IMR-90 (cell line): Measurements from ENCODE around the gene EHD4. TPM values are rescaled to one million over a fixed set of nuclear protein-coding genes. Genes with fewer than 3 reads are reported as not detected.

ENCODE experiments used
- ATAC-seq: fragments of 200-7000 bp; cut with Tn5 transposase; 2 replicates; pipeline ENCODE4 v1.9.1; 2020; ENCODE audit warnings: low read depth, mild to moderate bottlenecking, moderate library complexity
- BruUV-seq: library from RNA; stranded (reverse); fragments of 400-500 nt; replicated peaks from 2 replicates; lab custom pipeline; 2021; lab: Mats Ljungman, UMichigan
- CTCF ChIA-PET: fragments of 300-600 bp; formaldehyde crosslinking; extraction: SDS; loops from one replicate; lab custom pipeline; 2021; ENCODE audit warnings: antibody characterized with exemption; lab: Yijun Ruan, JAX
- POLR2A ChIA-PET: fragments of 300-600 bp; sonication (Branson Sonifier 250); formaldehyde crosslinking; loops from one replicate; lab custom pipeline; 2022; ENCODE audit warnings: antibody characterized with exemption; ENCODE audit not compliant: unreplicated experiment; lab: Charles Lee
- DNase-seq: peaks from one replicate; pipeline ENCODE4 v3.0.0; 2013
- H2AFZ ChIP-seq: replicated peaks from 2 replicates; pipeline ENCODE3; 2013; ENCODE audit warnings: low read length, mild to moderate bottlenecking; ENCODE audit not compliant: poor library complexity
- H2AK5ac ChIP-seq: 2 replicates; pipeline ENCODE4 v1.6.1; 2013; ENCODE audit warnings: low read depth, low read length, inconsistent platforms
- H2AK9ac ChIP-seq: replicated peaks from 2 replicates; pipeline ENCODE3; 2013; ENCODE audit warnings: mild to moderate bottlenecking, low read depth, low read length, moderate library complexity; ENCODE audit not compliant: poor library complexity
- H2BK120ac ChIP-seq: 2 replicates; pipeline ENCODE4 v1.6.1; 2013; ENCODE audit warnings: low read depth, low read length, inconsistent platforms
- H2BK15ac ChIP-seq: 3 replicates; pipeline ENCODE4 v1.6.1; 2013; ENCODE audit warnings: low read depth, low read length, inconsistent platforms
- H2BK20ac ChIP-seq: 2 replicates; pipeline ENCODE4 v1.6.1; 2013; ENCODE audit warnings: low read depth, mild to moderate bottlenecking, inconsistent platforms, low read length, moderate library complexity
- H2BK5ac ChIP-seq: 2 replicates; pipeline ENCODE4 v1.6.1; 2013; ENCODE audit warnings: mild to moderate bottlenecking, low read depth, low read length, inconsistent platforms; ENCODE audit not compliant: poor library complexity, severe bottlenecking
- H3K14ac ChIP-seq: replicated peaks from 2 replicates; pipeline ENCODE4 v1.6.1; 2013; ENCODE audit warnings: low read depth, low read length, inconsistent platforms
- H3K18ac ChIP-seq: 2 replicates; pipeline ENCODE4 v1.6.1; 2013; ENCODE audit warnings: low read depth, low read length, control low read depth
- H3K23ac ChIP-seq: 2 replicates; pipeline ENCODE4 v1.6.1; 2013; ENCODE audit warnings: low read depth, low read length, inconsistent platforms
- H3K27ac ChIP-seq: 2 replicates; pipeline ENCODE4 v1.5.1; 2013; ENCODE audit warnings: mild to moderate bottlenecking, control low read depth, low read length; ENCODE audit not compliant: insufficient read depth
- H3K27me3 ChIP-seq: 2 replicates; pipeline ENCODE4 v1.6.1; 2013; ENCODE audit warnings: low read length; ENCODE audit not compliant: control insufficient read depth, insufficient read depth
- H3K36me3 ChIP-seq: 2 replicates; pipeline ENCODE4 v1.6.1; 2013; ENCODE audit warnings: low read length, mixed read lengths; ENCODE audit not compliant: control insufficient read depth, insufficient read depth
- H3K4ac ChIP-seq: 2 replicates; pipeline ENCODE4 v1.6.1; 2013; ENCODE audit warnings: low read depth, low read length, inconsistent platforms
- H3K4me1 ChIP-seq: 2 replicates; pipeline ENCODE4 v1.6.1; 2013; ENCODE audit warnings: low read length, mixed read lengths; ENCODE audit not compliant: control insufficient read depth, insufficient read depth
- H3K4me2 ChIP-seq: 2 replicates; pipeline ENCODE4 v1.6.1; 2013; ENCODE audit warnings: low read depth, mild to moderate bottlenecking, control low read depth, low read length, moderate library complexity
- H3K4me3 ChIP-seq: 2 replicates; pipeline ENCODE4 v1.5.1; 2013; ENCODE audit warnings: low read depth, mild to moderate bottlenecking, control low read depth, low read length, moderate library complexity; ENCODE audit not compliant: insufficient read depth
- H3K56ac ChIP-seq: 2 replicates; pipeline ENCODE4 v1.6.1; 2013; ENCODE audit warnings: low read length, inconsistent platforms; ENCODE audit not compliant: insufficient read depth; ENCODE audit errors: extremely low read depth
- H3K79me1 ChIP-seq, 2 experiments: 2 replicates each; pipeline ENCODE4 v1.6.1; 2013; ENCODE audit warnings: low read length in 2 of 2, inconsistent platforms in 1 of 2, low read depth in 1 of 2
- H3K9ac ChIP-seq: 2 replicates; pipeline ENCODE4 v1.6.1; 2013; ENCODE audit warnings: low read depth, low read length, control low read depth
- H3K9me1 ChIP-seq: 2 replicates; pipeline ENCODE4 v1.6.1; 2013; ENCODE audit warnings: low read length, inconsistent platforms; ENCODE audit not compliant: insufficient read depth
- H3K9me3 ChIP-seq: 2 replicates; pipeline ENCODE4 v1.6.1; 2013; ENCODE audit warnings: low read length; ENCODE audit not compliant: control insufficient read depth, insufficient read depth
- H4K20me1 ChIP-seq: 2 replicates; pipeline ENCODE4 v1.6.1; 2013; ENCODE audit warnings: low read length, inconsistent platforms; ENCODE audit not compliant: insufficient read depth
- H4K5ac ChIP-seq: 2 replicates; pipeline ENCODE4 v1.6.1; 2013; ENCODE audit warnings: mild to moderate bottlenecking, low read depth, low read length, control low read depth
- H4K8ac ChIP-seq, 2 experiments: 2 replicates each; pipeline ENCODE4 v1.6.1; 2013; ENCODE audit warnings: low read depth in 2 of 2, low read length in 2 of 2, control low read depth in 1 of 2, inconsistent platforms in 1 of 2
- H4K91ac ChIP-seq: 2 replicates; pipeline ENCODE4 v1.6.1; 2013; ENCODE audit warnings: low read depth, low read length, inconsistent platforms; ENCODE audit not compliant: insufficient read depth
- CHD1 ChIP-seq: IDR thresholded peaks from 2 replicates; pipeline ENCODE4 v1.6.1; 2012; ENCODE audit warnings: low read depth, low read length, improper control_type of control experiment
- MAZ ChIP-seq: IDR thresholded peaks from 2 replicates; pipeline ENCODE4 v1.6.1; 2012; ENCODE audit warnings: low read depth, mild to moderate bottlenecking, low read length, improper control_type of control experiment, moderate library complexity, borderline replicate concordance
- WGBS, 2 experiments: methylation state at CpG; one replicate each; pipeline versions ENCODE4 v1.1.5 to v1.1.7; 2013; ENCODE audit warnings: missing lambda C conversion rate in 2 of 2; ENCODE audit not compliant: insufficient read length in 1 of 2; ENCODE audit errors: extremely low coverage in 2 of 2; 5-methylcytosine and 5-hydroxymethylcytosine counted together
- dilution Hi-C: fragments of 300-500 bp; cut with HindIII; formaldehyde crosslinking; loops from one replicate; pipeline ENCODE4 v1.14.3; 2018; ENCODE audit warnings: low sequenced_read_pairs; ENCODE audit not compliant: unreplicated experiment
- in situ Hi-C: fragments of 300-500 bp; cut with MboI; formaldehyde crosslinking; loops from 3 replicates; pipeline ENCODE4 v1.14.3; 2019; ENCODE audit warnings: low sequenced_read_pairs, inconsistent platforms, mixed read lengths
- intact Hi-C: fragments of 100-400 bp; cut with micrococcal nuclease; formaldehyde crosslinking; loops from 2 replicates; pipeline ENCODE4 v1.10.0; 2022
- polyA plus RNA-seq, 3 experiments: library from polyadenylated mRNA; depleted of rRNA; stranded (reverse); fragments of >200 nt; gene quantifications; 2 replicates each; pipeline ENCODE4 v1.2.3, GENCODE V29; 2012; ENCODE audit warnings: low replicate concordance in 1 of 3
- total RNA-seq: library from RNA; depleted of rRNA; stranded (reverse); fragments of >200 nt; gene quantifications from 2 replicates; pipeline ENCODE4 v1.2.3, GENCODE V29; 2012

The EHD4 gene
- total and polyA plus RNA-seq, 2 of the 4 experiments (the other 2 are of a cell fraction) = 21.0 to 29.0 TPM

GRCh38 chr15:41971895-41972252, 483 bp downstream of the EHD4 start:
- Histone ChIP-seq H2AK9ac (peak overlapping the region; percentile 66), H2BK5ac (peak overlapping the region; percentile 68), H3K23ac (peak overlapping the region; percentile 43; the same call in 1 of the 2 replicates), H2BK120ac (no peak overlapping the region; the same call in 1 of the 2 replicates), H3K9me3 (no peaks in the 10 kb centered on the region), H2AFZ (peak overlapping the region; percentile 93), H3K4me1 (peaks cover 6% of the 10 kb centered on the region), H3K4me3 (peak overlapping the region; percentile 96), H2BK20ac (no peak overlapping the region), H3K18ac (peak overlapping the region; percentile 33; the same call in 1 of the 2 replicates), H3K4ac (peak overlapping the region; percentile 9), H3K9ac (peak overlapping the region; percentile 83), H2BK15ac (no peak overlapping the region), H3K27me3 (no peaks in the 10 kb centered on the region), H3K56ac (no peak overlapping the region; the same call in 1 of the 2 replicates), H4K91ac (peak overlapping the region; percentile 38; the same call in 1 of the 2 replicates), H3K36me3 (no peaks in the 10 kb centered on the region), H3K9me1 (peaks cover 6% of the 10 kb centered on the region), H4K8ac (peak overlapping the region; percentile 43 to 83; a peak in 2 of 4 replicates), H4K20me1 (peaks cover 11% of the 10 kb centered on the region; the same call in 1 of the 2 replicates), H3K14ac (peak overlapping the region; percentile 63), H3K4me2 (peak overlapping the region; percentile 94), H2AK5ac (peak overlapping the region; percentile 74; the same call in 1 of the 2 replicates), H3K79me1 (peaks cover 28 to 45% of the 10 kb centered on the region in 2 experiments), H3K27ac (peak overlapping the region; percentile 65), H4K5ac (peak overlapping the region; percentile 19; the same call in 1 of the 2 replicates)
- TF ChIP-seq CHD1 = no peak
- TF ChIP-seq MAZ = 0 out of 2 replicates have a peak, but pooled peaks have one; percentile 2
- ATAC-seq (peak; percentile 31), DNase-seq (no peak)
- BruUV-seq = no TSS peak
- ChIA-PET POLR2A (interaction anchor here (0.6 kb wide), 1 partner anchor 428 kb away, joined by 9 read pairs; the partner anchor contains the start of gene RPAP1), CTCF (interaction anchor here (1.0 kb wide), 2 partner anchors 52 to 197 kb away, joined by 3 read pairs; partner anchors contain the start of gene MAPKBP1)
- intact Hi-C loops = loop anchor here (1.0 kb wide), 1 partner anchor 42 kb away; no protein-coding TSS in a partner anchor
- dilution Hi-C loops = no loop called here
- 0% methylated on average over 10 of the region's 46 CpGs; no CpG with 5 or more reads in 1 of the 2 experiments for WGBS, 2 experiments
- in situ Hi-C loops = no loop called here
